Measurements from ENCODE around the gene KIF26B.
A peak's percentile ranks its signal among the peaks of the same experiment; 100 is the strongest.

The KIF26B gene

GRCh38 chr1:245378745-245379144 is 224.0 kb downstream of the KIF26B start:
- H3K9ac ChIP-seq (ENCODE audit: low read length) = no peak overlapping the region
- H3K4me2 ChIP-seq (ENCODE audit: low read length) = no peak overlapping the region

GRCh38 chr1:245380790-245381535 is 226.2 kb downstream of the KIF26B start:
- H3F3A ChIP-seq (ENCODE audit: insufficient read depth, low read length) = no peaks in the 10 kb centered on the region
- no peaks in the 10 kb centered on the region for H3K4me1 ChIP-seq (ENCODE audit: insufficient read depth, low read length, severe bottlenecking)
- no peaks in the 10 kb centered on the region for H3K36me3 ChIP-seq (ENCODE audit: insufficient read depth, low read length)
- no peak overlapping the region for H3K27ac ChIP-seq (ENCODE audit: low read depth, low read length, poor library complexity, severe bottlenecking)
- no peaks in the 10 kb centered on the region for H3K79me2 ChIP-seq (ENCODE audit: insufficient read depth, low read length)
- no peaks in the 10 kb centered on the region for H3K9me2 ChIP-seq (ENCODE audit: low read depth, low read length)
- H3K9ac ChIP-seq (ENCODE audit: low read length) = no peak overlapping the region
- H3K4me2 ChIP-seq (ENCODE audit: low read length) = no peak overlapping the region
- no peaks in the 10 kb centered on the region for H4K20me1 ChIP-seq (ENCODE audit: insufficient read depth, low read length)
- no peaks in the 10 kb centered on the region for H3K27me3 ChIP-seq (ENCODE audit: insufficient read depth, low read length)
- H3K9me3 ChIP-seq (ENCODE audit: low read length) = no peaks in the 10 kb centered on the region
- H2AFZ ChIP-seq (ENCODE audit: low read length) = no peak overlapping the region
- no peak overlapping the region for H3K4me3 ChIP-seq (ENCODE audit: low read depth, low read length, poor library complexity, severe bottlenecking)
- TF ChIP-seq EZH2 (IDR thresholded peaks at IDR 0.05; ENCODE audit: borderline replicate concordance, low read length) (no peak), CTCF (IDR thresholded peaks at IDR 0.05; ENCODE audit: low read length) (peak; percentile 47; the same call in 1 of the 2 replicates)

More at GRCh38 chr1:245378745-245379144, 224.0 kb downstream of the KIF26B start:
- Histone ChIP-seq H3F3A (ENCODE audit: insufficient read depth, low read length) (no peaks in the 10 kb centered on the region), H3K9me3 (ENCODE audit: low read length) (no peaks in the 10 kb centered on the region), H3K36me3 (ENCODE audit: insufficient read depth, low read length) (no peaks in the 10 kb centered on the region), H3K4me3 (ENCODE audit: low read depth, low read length, poor library complexity, severe bottlenecking) (no peak overlapping the region), H2AFZ (ENCODE audit: low read length) (no peak overlapping the region), H3K27me3 (ENCODE audit: insufficient read depth, low read length) (no peaks in the 10 kb centered on the region), H3K79me2 (ENCODE audit: insufficient read depth, low read length) (no peaks in the 10 kb centered on the region), H3K27ac (ENCODE audit: low read depth, low read length, poor library complexity, severe bottlenecking) (no peak overlapping the region), H3K9me2 (ENCODE audit: low read depth, low read length) (no peaks in the 10 kb centered on the region), H4K20me1 (ENCODE audit: insufficient read depth, low read length) (no peaks in the 10 kb centered on the region), H3K4me1 (ENCODE audit: insufficient read depth, low read length, severe bottlenecking) (no peaks in the 10 kb centered on the region)
- TF ChIP-seq CTCF (IDR thresholded peaks at IDR 0.05; ENCODE audit: low read length) = no peak
- TF ChIP-seq EZH2 (IDR thresholded peaks at IDR 0.05; ENCODE audit: borderline replicate concordance, low read length) = no peak

GRCh38 chr1:245382981-245383380 is 228.2 kb downstream of the KIF26B start:
- Histone ChIP-seq H3K9me2 (ENCODE audit: low read depth, low read length) (no peaks in the 10 kb centered on the region), H3K27me3 (ENCODE audit: insufficient read depth, low read length) (0 out of 2 replicates have a peak, but pooled peaks cover 3% of the 10 kb centered on the region), H2AFZ (ENCODE audit: low read length) (no peak overlapping the region), H3K36me3 (ENCODE audit: insufficient read depth, low read length) (no peaks in the 10 kb centered on the region), H3K4me3 (ENCODE audit: low read depth, low read length, poor library complexity, severe bottlenecking) (no peak overlapping the region), H3K4me1 (ENCODE audit: insufficient read depth, low read length, severe bottlenecking) (no peaks in the 10 kb centered on the region), H4K20me1 (ENCODE audit: insufficient read depth, low read length) (no peaks in the 10 kb centered on the region), H3K27ac (ENCODE audit: low read depth, low read length, poor library complexity, severe bottlenecking) (no peak overlapping the region), H3K9me3 (ENCODE audit: low read length) (no peaks in the 10 kb centered on the region), H3K4me2 (ENCODE audit: low read length) (no peak overlapping the region), H3F3A (ENCODE audit: insufficient read depth, low read length) (no peaks in the 10 kb centered on the region), H3K9ac (ENCODE audit: low read length) (no peak overlapping the region), H3K79me2 (ENCODE audit: insufficient read depth, low read length) (no peaks in the 10 kb centered on the region)
- TF ChIP-seq CTCF (IDR thresholded peaks at IDR 0.05; ENCODE audit: low read length) (no peak), EZH2 (IDR thresholded peaks at IDR 0.05; ENCODE audit: borderline replicate concordance, low read length) (no peak)
